Liver (tissue), 9 donors: Measurements from ENCODE around the gene COX19. TPM values are rescaled to one million over a fixed set of nuclear protein-coding genes. Genes with fewer than 3 reads are reported as not detected.

Experiments
- DNase-seq: peaks from one replicate; pipeline ENCODE4 v3.0.0-alpha.2; 2017; ENCODE audit warnings: low spot score
- H3K27ac ChIP-seq, 2 donors: one replicate each; pipeline ENCODE4 v1.7.0; 2013; ENCODE audit warnings: inconsistent platforms in 2 of 2, low read length in 2 of 2, control low read depth in 1 of 2, low read depth in 1 of 2, mild to moderate bottlenecking in 1 of 2
- H3K27me3 ChIP-seq, 4 donors: one replicate each; pipeline versions ENCODE4 v1.6.1 to v1.7.0; 2013; ENCODE audit warnings: low read length in 3 of 4, inconsistent platforms in 1 of 4, mild to moderate bottlenecking in 1 of 4, moderate library complexity in 1 of 4; ENCODE audit not compliant: control insufficient read depth in 4 of 4, insufficient read depth in 4 of 4
- H3K36me3 ChIP-seq, 4 donors: one replicate each; pipeline versions ENCODE4 v1.6.1 to v1.7.0; 2013; ENCODE audit warnings: low read length in 3 of 4, mild to moderate bottlenecking in 3 of 4, low read depth in 1 of 4, moderate library complexity in 1 of 4; ENCODE audit not compliant: control insufficient read depth in 4 of 4, insufficient read depth in 3 of 4
- H3K4me1 ChIP-seq, 4 donors: one replicate each; pipeline versions ENCODE4 v1.6.1 to v1.7.0; 2013; ENCODE audit warnings: low read length in 3 of 4, mild to moderate bottlenecking in 3 of 4, moderate library complexity in 1 of 4; ENCODE audit not compliant: control insufficient read depth in 4 of 4, insufficient read depth in 4 of 4
- H3K4me3 ChIP-seq, 3 donors: one replicate each; pipeline versions ENCODE4 v1.6.1 to v1.7.0; 2013; ENCODE audit warnings: low read length in 3 of 3, control low read depth in 1 of 3, low read depth in 1 of 3, mild to moderate bottlenecking in 1 of 3
- H3K9ac ChIP-seq, 2 donors: one replicate each; pipeline ENCODE4 v1.7.0; 2013; ENCODE audit warnings: low read length in 2 of 2, mild to moderate bottlenecking in 2 of 2, moderate library complexity in 2 of 2, control low read depth in 1 of 2, low read depth in 1 of 2
- H3K9me3 ChIP-seq, 4 donors: one replicate each; pipeline versions ENCODE4 v1.6.1 to v1.7.0; 2013; ENCODE audit warnings: low read length in 3 of 4; ENCODE audit not compliant: control insufficient read depth in 4 of 4
- ATF3 ChIP-seq: IDR thresholded peaks from 2 replicates; pipeline ENCODE4 v1.6.1; 2016; ENCODE audit warnings: antibody characterized with exemption
- CTCF ChIP-seq: fragments of 150-350 bp; IDR thresholded peaks from 2 replicates; pipeline ENCODE4 v1.5.1; 2017; ENCODE audit warnings: improper control_type of control experiment, low read depth, low read length; ENCODE audit not compliant: missing input control
- EGR1 ChIP-seq, 2 donors: IDR thresholded peaks; 2 replicates each; pipeline ENCODE4 v1.6.1; 2016 to 2018; ENCODE audit warnings: antibody characterized with exemption in 2 of 2, low read depth in 2 of 2
- FOXA1 ChIP-seq: IDR thresholded peaks from 2 replicates; pipeline ENCODE4 v1.6.1; 2016; ENCODE audit warnings: antibody characterized with exemption
- FOXA2 ChIP-seq: IDR thresholded peaks from 2 replicates; pipeline ENCODE4 v1.6.1; 2016; ENCODE audit warnings: antibody characterized with exemption
- GABPA ChIP-seq, 2 donors: IDR thresholded peaks in 1 of 2; conservative IDR thresholded peaks in 1 of 2; 2 replicates each; pipeline ENCODE4 v1.6.1; 2016; ENCODE audit warnings: antibody characterized with exemption in 2 of 2, mild to moderate bottlenecking in 1 of 2, moderate library complexity in 1 of 2
- HNF4A ChIP-seq, 2 donors: conservative IDR thresholded peaks; 2 replicates each; pipeline ENCODE4 v1.6.1; 2016; ENCODE audit warnings: antibody characterized with exemption in 2 of 2, mild to moderate bottlenecking in 2 of 2
- HNF4G ChIP-seq: IDR thresholded peaks from 2 replicates; pipeline ENCODE4 v1.6.1; 2016; ENCODE audit warnings: antibody characterized with exemption
- JUND ChIP-seq, 2 donors: IDR thresholded peaks; 2 replicates each; pipeline ENCODE4 v1.6.1; 2016; ENCODE audit warnings: antibody characterized with exemption in 2 of 2
- MAX ChIP-seq: IDR thresholded peaks from 2 replicates; pipeline ENCODE4 v1.6.1; 2016; ENCODE audit warnings: antibody characterized with exemption
- NR2F2 ChIP-seq: IDR thresholded peaks from 2 replicates; pipeline ENCODE4 v1.6.1; 2016; ENCODE audit warnings: antibody characterized with exemption
- RAD21 ChIP-seq, 2 donors: IDR thresholded peaks; 2 replicates each; pipeline ENCODE4 v1.6.1; 2016; ENCODE audit warnings: antibody characterized with exemption in 2 of 2, mild to moderate bottlenecking in 2 of 2
- REST ChIP-seq: IDR thresholded peaks from 2 replicates; pipeline ENCODE4 v1.6.1; 2016; ENCODE audit warnings: antibody characterized with exemption, mild to moderate bottlenecking
- RXRA ChIP-seq, 2 donors: IDR thresholded peaks; 2 replicates each; pipeline ENCODE4 v1.6.1; 2017 to 2018; ENCODE audit warnings: antibody characterized with exemption in 2 of 2, mild to moderate bottlenecking in 1 of 2
- SP1 ChIP-seq: IDR thresholded peaks from 2 replicates; pipeline ENCODE4 v1.6.1; 2018; ENCODE audit warnings: antibody characterized with exemption, mild to moderate bottlenecking
- TAF1 ChIP-seq: conservative IDR thresholded peaks from 2 replicates; pipeline ENCODE4 v1.6.1; 2016; ENCODE audit warnings: antibody characterized with exemption, mild to moderate bottlenecking
- YY1 ChIP-seq: IDR thresholded peaks from 2 replicates; pipeline ENCODE4 v1.6.1; 2016; ENCODE audit warnings: antibody characterized with exemption, mild to moderate bottlenecking
- ZBTB33 ChIP-seq: IDR thresholded peaks from 2 replicates; pipeline ENCODE4 v1.6.1; 2016; ENCODE audit warnings: antibody characterized with exemption
- WGBS: extraction: QIAGEN DNeasy Blood & Tissue Kit; methylation state at CpG from one replicate; pipeline ENCODE4 v1.1.7; 2013; 5-methylcytosine and 5-hydroxymethylcytosine counted together
- polyA plus RNA-seq, 2 donors: library from polyadenylated mRNA; stranded (reverse) in 1 of 2; unstranded in 1 of 2; fragments of 200-250 nt in 1 of 2; fragments of >200 nt in 1 of 2; fragmentation: Nextera tagmentation in 1 of 2; extraction: Ambion mirVana in 1 of 2; gene quantifications; one replicate each; pipeline versions ENCODE4 v1.2.1 to v1.2.3, GENCODE V29; 2013 to 2015
- total RNA-seq, 2 donors: library from RNA; depleted of rRNA; stranded (reverse); fragments of >200 nt; gene quantifications; one replicate each; pipeline ENCODE4 v1.2.3, GENCODE V29; 2014
- donor health status: healthy.
- donor health status: healthy.
- donor health status: healthy.
- donor health status: healthy.
- donor health status: healthy.

The COX19 gene
- total and polyA plus RNA-seq, 4 donors: 2.2 to 9.8 (median 4.8) TPM

GRCh38 chr7:949021-949934 lies 26.1 kb downstream of the COX19 start:
- Histone ChIP-seq H3K4me1 (peaks cover 0 to 8% (median 2%) of the 10 kb centered on the region in 4 donors), H3K9ac (no peak overlapping the region), H3K27me3 (no peaks in the 10 kb centered on the region), H3K27ac (no peak overlapping the region), H3K9me3 (no peaks in the 10 kb centered on the region), H3K36me3 (no peaks in the 10 kb centered on the region), H3K4me3 (no peak overlapping the region)
- WGBS: 88% methylated on average over 28 of the region's 28 CpGs
- TF ChIP-seq EGR1 (IDR thresholded peaks at IDR 0.05; ENCODE audit: low read depth in 2 of 2): no peak
- no peak for TF ChIP-seq RAD21 (IDR thresholded peaks at IDR 0.05)
- TF ChIP-seq GABPA (IDR thresholded peaks at IDR 0.05 in 1 of 2, conservative IDR thresholded peaks at IDR 0.05 in 1 of 2): no peak
- TF ChIP-seq HNF4A (conservative IDR thresholded peaks at IDR 0.05): no peak
- no peak for TF ChIP-seq SP1
- TF ChIP-seq FOXA2: no peak
- no peak for TF ChIP-seq TAF1
- TF ChIP-seq NR2F2: no peak
- TF ChIP-seq HNF4G: no peak
- TF ChIP-seq RXRA (IDR thresholded peaks at IDR 0.05): no peak
- TF ChIP-seq REST: no peak
- DNase-seq: no peak

- Histone ChIP-seq H3K4me1 (no peaks in the 10 kb centered on the region), H3K9ac (no peak overlapping the region), H3K9me3 (no peaks in the 10 kb centered on the region), H3K36me3 (no peaks in the 10 kb centered on the region), H3K27me3 (no peaks in the 10 kb centered on the region), H3K4me3 (no peak overlapping the region), H3K27ac (no peak overlapping the region)
- no peak for DNase-seq
- WGBS: 86% methylated on average over 37 of the region's 37 CpGs
- TF ChIP-seq GABPA (IDR thresholded peaks at IDR 0.05 in 1 of 2, conservative IDR thresholded peaks at IDR 0.05 in 1 of 2): no peak
- no peak for TF ChIP-seq YY1
- no peak for TF ChIP-seq HNF4A (conservative IDR thresholded peaks at IDR 0.05)
- TF ChIP-seq REST: no peak
- no peak for TF ChIP-seq MAX
- no peak for TF ChIP-seq RAD21 (IDR thresholded peaks at IDR 0.05)
- TF ChIP-seq EGR1 (IDR thresholded peaks at IDR 0.05; ENCODE audit: low read depth in 2 of 2): no peak
- TF ChIP-seq SP1: no peak
- no peak for TF ChIP-seq FOXA1
- no peak for TF ChIP-seq NR2F2
- TF ChIP-seq ATF3: no peak
- no peak for TF ChIP-seq HNF4G
- TF ChIP-seq CTCF: no peak
- TF ChIP-seq ZBTB33: no peak
- no peak for TF ChIP-seq JUND (IDR thresholded peaks at IDR 0.05)
Measured at GRCh38 chr7:947391-948210, 27.7 kb downstream of the COX19 start.
